Transverse colon (tissue), 4 donors: ENCODE results near the gene DBX2. TPM values are rescaled to one million over a fixed set of nuclear protein-coding genes. Genes with fewer than 3 reads are reported as not detected.
A peak's percentile ranks its signal among the peaks of the same experiment; 100 is the strongest.

Experiments
- DNase-seq: peaks from one replicate; pipeline ENCODE4 v3.0.0-alpha.2; 2019
- H3K27ac ChIP-seq, 4 donors: fragments of 200-600 bp; sonication (generic); 2 replicates each; pipeline ENCODE4 v1.5.1; 2016 to 2018; ENCODE audit warnings: inconsistent platforms in 4 of 4
- H3K27me3 ChIP-seq: fragments of 200-600 bp; sonication (generic); 2 replicates; pipeline ENCODE4 v1.5.1; 2017; ENCODE audit warnings: inconsistent platforms
- H3K36me3 ChIP-seq, 4 donors: fragments of 200-600 bp; sonication (generic); 2 replicates each; pipeline ENCODE4 v1.5.1; 2017 to 2019; ENCODE audit warnings: inconsistent platforms in 4 of 4
- H3K4me1 ChIP-seq, 4 donors: fragments of 200-600 bp; sonication (generic); 2 replicates each; pipeline ENCODE4 v1.5.1; 2017 to 2020; ENCODE audit warnings: inconsistent platforms in 4 of 4
- H3K4me3 ChIP-seq, 4 donors: fragments of 200-600 bp; sonication (generic); 1 replicate in 1 of 4; 2 replicates in 3 of 4; pipeline versions ENCODE4 v1.5.1 to v1.6.1; 2017 to 2019; ENCODE audit warnings: inconsistent platforms in 4 of 4
- H3K9me3 ChIP-seq, 2 donors: fragments of 200-600 bp; sonication (generic); 2 replicates each; pipeline ENCODE4 v1.5.1; 2017 to 2019; ENCODE audit warnings: inconsistent platforms in 2 of 2
- EP300 ChIP-seq: sonication (generic); formaldehyde crosslinking; IDR thresholded peaks from one replicate; pipeline ENCODE4 v1.6.1; 2017; ENCODE audit warnings: antibody characterized with exemption, low read depth
- POLR2A ChIP-seq: fragments of 450-650 bp; IDR thresholded peaks from one replicate; pipeline ENCODE4 v1.6.1; 2016; ENCODE audit warnings: antibody characterized with exemption, mild to moderate bottlenecking, moderate library complexity
- POLR2AphosphoS5 ChIP-seq, 3 donors: sonication (generic); formaldehyde crosslinking; IDR thresholded peaks; one replicate each; pipeline ENCODE4 v1.6.1; 2016; ENCODE audit warnings: antibody characterized with exemption in 3 of 3
- WGBS, 2 donors: methylation state at CpG; one replicate each; pipeline ENCODE4 v1.1.5; 2018; ENCODE audit warnings: low coverage in 1 of 2; 5-methylcytosine and 5-hydroxymethylcytosine counted together
- in situ Hi-C, 4 donors: fragments of 200-750 bp; cut with MboI; loops; one replicate each; pipeline versions ENCODE4 v1.15.0 to v1.15.1; 2017; ENCODE audit warnings: low sequenced_read_pairs in 3 of 4, low pct_ligation_motif_present in 1 of 4, low pct_unique_long_range_greater_than_20kb in 1 of 4
- intact Hi-C: fragments of 100-400 bp; cut with DNase I; formaldehyde crosslinking; loops from one replicate; pipeline ENCODE4 v1.15.1; 2023; ENCODE audit warnings: low total_unique reads
- total RNA-seq, 4 donors: library from RNA; depleted of rRNA; stranded (reverse); fragments of >200 nt; gene quantifications; one replicate each; pipeline ENCODE4 v1.1.0, GENCODE V29; 2016
- TF ChIP-seq, protein P1 (sequence below), 5 experiments: fragments of 200-600 bp in 3 of 5; fragments of 450-650 bp in 2 of 5; sonication (generic) in 3 of 5; IDR thresholded peaks; 1 replicate in 2 of 5; 2 replicates in 3 of 5; pipeline ENCODE4 v1.5.1; 2016 to 2017; ENCODE audit warnings: antibody characterized with exemption in 5 of 5, inconsistent platforms in 3 of 5, mild to moderate bottlenecking in 2 of 5, moderate library complexity in 1 of 5

DBX2 gene
- total RNA-seq, 4 donors from 2014 or later, result 0.14 TPM; not detected in 3

DNA sequence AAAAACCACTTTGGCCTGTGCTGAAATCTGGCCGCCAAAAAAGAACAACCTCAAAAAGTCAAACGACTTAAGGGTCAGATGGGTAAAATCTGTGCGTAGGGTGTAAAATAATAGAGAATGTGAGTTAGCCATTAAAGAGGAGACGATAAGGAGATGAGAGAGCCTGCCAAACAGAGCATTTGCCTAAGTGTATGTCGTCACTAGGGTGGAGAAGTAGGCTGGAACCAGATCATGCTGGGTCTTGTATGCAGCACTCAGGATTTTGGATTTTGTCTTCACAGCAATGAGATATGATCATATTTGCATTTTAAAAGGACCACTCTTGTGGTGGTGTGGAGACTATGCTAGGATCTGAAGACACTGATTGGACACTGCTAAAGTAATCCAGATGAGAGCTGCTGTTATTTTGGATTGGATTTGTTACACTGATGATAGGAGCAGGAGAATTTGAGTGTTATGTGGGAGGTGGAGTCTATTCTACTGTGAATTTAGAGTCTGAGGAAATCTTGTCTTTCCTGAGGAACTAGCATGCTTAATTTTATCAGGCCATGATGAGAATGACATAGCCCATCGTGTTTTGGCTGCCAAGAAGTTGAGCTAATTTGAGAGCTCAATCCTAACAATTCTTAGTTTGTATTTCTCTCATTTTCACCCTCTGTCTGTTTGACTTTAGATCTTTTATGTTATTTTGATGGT is 24.8 kb upstream of the DBX2 start:
- Histone ChIP-seq H3K27me3 (no peaks in the 10 kb centered on the region), H3K4me1 (no peaks in the 10 kb centered on the region), H3K9me3 (no peaks in the 10 kb centered on the region), H3K4me3 (no peak overlapping the region), H3K36me3 (no peaks in the 10 kb centered on the region), H3K27ac (no peak overlapping the region)
- TF ChIP-seq, protein P1, sequence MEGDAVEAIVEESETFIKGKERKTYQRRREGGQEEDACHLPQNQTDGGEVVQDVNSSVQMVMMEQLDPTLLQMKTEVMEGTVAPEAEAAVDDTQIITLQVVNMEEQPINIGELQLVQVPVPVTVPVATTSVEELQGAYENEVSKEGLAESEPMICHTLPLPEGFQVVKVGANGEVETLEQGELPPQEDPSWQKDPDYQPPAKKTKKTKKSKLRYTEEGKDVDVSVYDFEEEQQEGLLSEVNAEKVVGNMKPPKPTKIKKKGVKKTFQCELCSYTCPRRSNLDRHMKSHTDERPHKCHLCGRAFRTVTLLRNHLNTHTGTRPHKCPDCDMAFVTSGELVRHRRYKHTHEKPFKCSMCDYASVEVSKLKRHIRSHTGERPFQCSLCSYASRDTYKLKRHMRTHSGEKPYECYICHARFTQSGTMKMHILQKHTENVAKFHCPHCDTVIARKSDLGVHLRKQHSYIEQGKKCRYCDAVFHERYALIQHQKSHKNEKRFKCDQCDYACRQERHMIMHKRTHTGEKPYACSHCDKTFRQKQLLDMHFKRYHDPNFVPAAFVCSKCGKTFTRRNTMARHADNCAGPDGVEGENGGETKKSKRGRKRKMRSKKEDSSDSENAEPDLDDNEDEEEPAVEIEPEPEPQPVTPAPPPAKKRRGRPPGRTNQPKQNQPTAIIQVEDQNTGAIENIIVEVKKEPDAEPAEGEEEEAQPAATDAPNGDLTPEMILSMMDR (IDR thresholded peaks at IDR 0.05), result no peak
- TF ChIP-seq EP300, result no peak
- TF ChIP-seq POLR2AphosphoS5 (IDR thresholded peaks at IDR 0.05), result no peak
- TF ChIP-seq POLR2A, result no peak
- intact Hi-C loops (no loop called here), in situ Hi-C loops (no loop called here)
- DNase-seq, result no peak
- 69 to 75% methylated on average over 5 to 6 of the region's 6 CpGs for WGBS, 2 donors

DNA sequence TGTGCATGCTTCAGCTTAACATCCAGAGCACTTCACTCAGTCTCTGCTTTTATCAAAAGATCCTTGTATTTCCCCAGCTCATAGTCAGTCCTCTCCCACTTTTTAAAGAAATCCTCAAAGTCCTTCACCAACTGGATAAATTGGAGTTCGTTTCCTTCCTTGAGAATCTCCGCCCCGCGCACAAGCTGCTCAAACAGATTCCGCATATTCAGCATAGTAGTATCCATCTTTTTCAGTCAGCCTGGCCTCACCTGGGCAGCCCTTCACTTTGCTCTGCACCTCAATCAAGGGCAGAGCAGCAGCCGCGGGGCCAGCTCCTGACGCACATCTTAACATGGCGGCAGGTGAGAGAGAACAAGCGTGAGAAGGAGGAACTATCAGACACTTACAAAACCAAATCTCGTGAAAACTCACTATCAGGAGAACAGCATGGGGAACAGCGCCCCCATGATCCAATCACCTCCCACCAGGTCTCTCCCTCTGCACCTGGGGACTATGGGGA is 14.3 kb upstream of the DBX2 start:
- Histone ChIP-seq H3K4me1 (no peaks in the 10 kb centered on the region), H3K27ac (no peak overlapping the region), H3K36me3 (no peaks in the 10 kb centered on the region), H3K4me3 (no peak overlapping the region), H3K27me3 (no peaks in the 10 kb centered on the region), H3K9me3 (no peaks in the 10 kb centered on the region)
- WGBS, 2 donors, result 90 to 92% methylated on average over 10 to 12 of the region's 12 CpGs
- intact Hi-C loops (no loop called here), in situ Hi-C loops (no loop called here)
- no peak for TF ChIP-seq EP300
- DNase-seq, result no peak

DNA sequence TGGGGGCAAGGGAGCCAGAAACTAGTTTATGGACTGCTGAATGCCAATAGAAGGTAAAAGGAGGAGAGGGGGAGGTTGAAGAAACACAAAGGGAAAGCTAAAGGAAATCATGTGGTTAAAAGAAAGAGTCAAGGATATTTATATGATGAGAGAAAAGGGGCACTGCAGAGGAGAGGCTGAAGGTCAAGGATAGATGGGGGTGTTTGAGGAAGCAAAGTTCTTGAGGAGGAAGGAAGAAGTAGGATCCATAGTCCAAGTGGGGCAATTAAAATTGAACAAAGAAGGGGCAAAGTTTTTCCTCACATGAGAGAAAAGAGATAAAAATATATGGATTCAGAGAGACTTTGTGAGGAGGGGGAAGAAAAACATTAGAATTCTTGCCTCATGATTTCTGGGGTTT is 10.1 kb upstream of the DBX2 start:
- TF ChIP-seq POLR2A (no peak), EP300 (no peak), POLR2AphosphoS5 (IDR thresholded peaks at IDR 0.05) (no peak)
- Histone ChIP-seq H3K36me3 (no peaks in the 10 kb centered on the region), H3K27ac (no peak overlapping the region), H3K9me3 (no peaks in the 10 kb centered on the region), H3K4me3 (no peak overlapping the region), H3K27me3 (no peaks in the 10 kb centered on the region), H3K4me1 (no peaks in the 10 kb centered on the region)
- in situ Hi-C loops (no loop called here), intact Hi-C loops (no loop called here)
- no peak for DNase-seq

DNA sequence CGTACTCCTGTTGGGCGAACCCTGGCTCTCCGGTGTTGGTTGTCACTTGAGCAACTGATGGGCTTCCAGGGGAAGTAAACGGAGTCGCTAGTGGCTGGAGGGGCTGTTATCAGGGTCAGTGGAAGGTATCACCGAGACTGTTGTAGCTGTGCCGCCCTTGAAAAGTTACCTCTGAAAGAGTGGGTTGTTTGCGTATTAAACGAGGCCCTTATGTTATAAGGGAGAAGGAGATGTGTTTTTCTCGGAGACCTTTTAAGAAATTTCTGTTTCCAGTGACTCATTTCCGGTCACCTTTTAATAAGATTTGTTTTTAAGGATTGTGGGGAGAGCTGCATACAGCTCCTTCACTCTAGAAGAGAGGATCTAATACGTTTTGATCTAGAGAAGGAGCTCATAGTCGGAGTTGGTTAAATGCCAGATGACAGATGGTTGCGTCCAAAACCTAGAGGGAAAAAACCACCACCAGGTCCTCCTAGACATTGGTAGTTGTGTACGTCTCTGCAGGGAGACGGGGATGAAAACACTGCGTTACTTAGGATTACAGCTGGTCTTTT is 750 bp upstream of the DBX2 start:
- Histone ChIP-seq H3K27me3 (peaks cover 57% of the 10 kb centered on the region), H3K36me3 (no peaks in the 10 kb centered on the region), H3K27ac (no peak overlapping the region), H3K9me3 (no peaks in the 10 kb centered on the region), H3K4me3 (peak overlapping the region in 2 of 4 donors; percentile 15 to 35), H3K4me1 (peaks cover 0 to 12% (median 4%) of the 10 kb centered on the region in 4 donors)
- TF ChIP-seq, protein P1 (IDR thresholded peaks at IDR 0.05), result no peak
- no peak for TF ChIP-seq POLR2A
- in situ Hi-C loops (no loop called here), intact Hi-C loops (no loop called here)
- WGBS, 2 donors, result 31 to 33% methylated on average over 8 to 17 of the region's 17 CpGs
- DNase-seq, result no peak

DNA sequence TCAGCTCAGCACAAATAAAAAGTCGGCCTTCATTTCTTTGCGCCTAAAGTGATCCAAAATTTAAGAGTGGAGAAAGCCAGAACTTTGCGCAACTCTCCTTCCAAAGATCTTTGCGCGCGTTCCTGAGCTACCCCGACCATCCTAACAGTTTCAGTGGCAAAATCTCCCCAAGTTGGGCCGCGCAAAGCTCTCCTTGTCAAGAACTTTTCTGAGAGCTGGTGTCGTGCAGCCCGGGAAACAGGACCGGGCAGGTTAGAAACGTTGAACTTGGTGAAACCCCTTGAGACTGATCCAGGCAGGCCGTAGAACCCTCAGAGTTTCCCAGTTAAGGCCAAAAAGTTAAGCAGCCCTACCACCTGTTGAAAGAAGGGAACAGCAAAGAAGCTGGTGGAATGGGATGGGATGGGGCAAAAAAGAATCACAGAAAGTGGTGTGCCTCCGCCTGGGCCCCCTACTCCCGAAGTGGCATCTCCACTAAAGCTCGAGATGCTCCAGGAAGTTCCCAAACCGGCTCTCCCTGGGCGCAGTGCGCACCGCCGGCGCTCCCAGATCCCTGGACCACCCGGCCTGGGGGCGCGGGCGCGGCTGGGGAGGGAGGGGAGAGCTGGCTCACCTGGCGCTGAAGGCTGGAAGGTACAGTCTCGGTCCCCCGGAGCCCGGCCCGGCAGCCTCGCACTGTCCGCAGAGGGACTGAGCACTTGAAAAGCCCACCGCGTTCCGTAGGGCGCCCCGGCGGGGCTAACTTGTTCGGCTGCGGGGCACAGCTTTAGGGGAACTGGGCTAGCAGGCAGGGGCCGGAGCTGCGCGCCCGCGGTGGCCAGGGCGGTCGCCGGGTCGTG is 768 bp downstream of the DBX2 start:
- no peak for TF ChIP-seq POLR2A
- TF ChIP-seq, protein P1 (IDR thresholded peaks at IDR 0.05), result no peak
- TF ChIP-seq EP300, result no peak
- no peak for TF ChIP-seq POLR2AphosphoS5 (IDR thresholded peaks at IDR 0.05)
- Histone ChIP-seq H3K27ac (no peak overlapping the region), H3K9me3 (no peaks in the 10 kb centered on the region), H3K27me3 (peaks cover 57% of the 10 kb centered on the region), H3K4me3 (peak overlapping the region in 2 of 4 donors; percentile 15 to 35), H3K36me3 (no peaks in the 10 kb centered on the region), H3K4me1 (peaks cover 0 to 12% (median 4%) of the 10 kb centered on the region in 4 donors)
- WGBS, 2 donors, result 24 to 33% methylated on average over 7 to 28 of the region's 52 CpGs
- in situ Hi-C loops (no loop called here), intact Hi-C loops (no loop called here)
- no peak for DNase-seq
